IMR-90 (cell line): ENCODE data around the gene FAM163B.

Experiments used
- CHD1 ChIP-seq: IDR thresholded peaks from 2 replicates; pipeline ENCODE4 v1.6.1; 2012; ENCODE audit warnings: low read depth, low read length, improper control_type of control experiment
- CTCF ChIP-seq: conservative IDR thresholded peaks from 2 replicates; pipeline ENCODE4 v1.5.1; 2012; ENCODE audit warnings: mild to moderate bottlenecking, low read depth, low read length, improper control_type of control experiment
- MAFK ChIP-seq: IDR thresholded peaks from 2 replicates; pipeline ENCODE4 v1.6.1; 2012; ENCODE audit warnings: low read depth, low read length, improper control_type of control experiment
- NFE2L2 ChIP-seq: fragments of 150-350 bp; IDR thresholded peaks from 2 replicates; pipeline ENCODE4 v1.6.1; 2016; ENCODE audit warnings: low read depth, mild to moderate bottlenecking, low read length
- POLR2A ChIP-seq: IDR thresholded peaks from 2 replicates; pipeline ENCODE4 v1.6.1; 2012; ENCODE audit warnings: mild to moderate bottlenecking, low read depth, low read length

DNA sequence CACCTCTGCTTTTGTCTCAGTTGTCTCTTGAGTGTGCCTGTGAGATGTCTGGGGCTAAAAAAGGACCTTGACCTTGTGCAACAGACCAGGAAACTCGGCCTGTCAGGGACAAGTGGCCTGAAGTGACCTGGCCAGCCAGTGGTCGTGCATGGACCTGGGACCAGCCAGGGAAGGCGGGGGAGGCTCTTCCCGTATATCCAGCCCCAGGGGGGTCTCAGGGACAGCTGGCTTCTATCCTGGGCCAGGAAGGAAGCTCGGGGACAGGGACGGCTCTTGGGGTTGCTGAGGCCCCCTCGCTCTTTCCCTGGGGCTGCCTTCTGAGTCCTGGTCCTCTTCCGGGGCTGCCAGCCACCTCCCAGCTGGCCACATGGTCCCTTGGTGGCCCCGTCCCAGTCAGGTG is 77.9 kb downstream of the FAM163B start:
- TF ChIP-seq NFE2L2 = no peak
- TF ChIP-seq POLR2A = no peak
- no peak for TF ChIP-seq CTCF
- no peak for TF ChIP-seq MAFK
- TF ChIP-seq CHD1 = no peak
